ENCODE results near the gene LARGE1.

Gene LARGE1

GRCh38 chr22:33717694-33718396 is 202.4 kb downstream of the LARGE1 start:
- Histone ChIP-seq H3K4me3 (ENCODE audit: low read length, poor library complexity, severe bottlenecking) (no peak overlapping the region), H4K20me1 (ENCODE audit: insufficient read depth, low read length, poor library complexity, severe bottlenecking) (no peaks in the 10 kb centered on the region), H3K9me2 (replicated peaks; ENCODE audit: low read depth, low read length) (no peaks in the 10 kb centered on the region), H3K9me3 (ENCODE audit: insufficient read depth, low read depth, low read length) (no peaks in the 10 kb centered on the region; the same call in 1 of the 2 replicates), H3K36me3 (ENCODE audit: insufficient read depth, low read length) (no peaks in the 10 kb centered on the region), H3F3A (ENCODE audit: low read depth) (no peaks in the 10 kb centered on the region), H3K79me2 (ENCODE audit: insufficient read depth, low read length) (no peaks in the 10 kb centered on the region), H3K4me1 (ENCODE audit: insufficient read depth, low read length, poor library complexity, severe bottlenecking) (no peaks in the 10 kb centered on the region), H3K27me3 (ENCODE audit: insufficient read depth, low read length, poor library complexity, severe bottlenecking) (no peaks in the 10 kb centered on the region), H3K9ac (ENCODE audit: low read depth, low read length, poor library complexity, severe bottlenecking) (no peak overlapping the region), H3K4me2 (ENCODE audit: low read depth, low read length, poor library complexity, severe bottlenecking) (no peak overlapping the region), H2AFZ (ENCODE audit: low read length) (no peak overlapping the region)
- no peak for TF ChIP-seq CTCF (conservative IDR thresholded peaks at IDR 0.05; ENCODE audit: low read length)
- TF ChIP-seq EZH2phosphoT487 (IDR thresholded peaks at IDR 0.05; ENCODE audit: borderline replicate concordance) = no peak

GRCh38 chr22:33715237-33715985 is 204.9 kb downstream of the LARGE1 start:
- H3K9me3 ChIP-seq (ENCODE audit: insufficient read depth, low read depth, low read length) = no peaks in the 10 kb centered on the region; the same call in 1 of the 2 replicates
- no peak for TF ChIP-seq EZH2phosphoT487 (IDR thresholded peaks at IDR 0.05; ENCODE audit: borderline replicate concordance)
- no peak for TF ChIP-seq CTCF (conservative IDR thresholded peaks at IDR 0.05; ENCODE audit: low read length)
- H3K36me3 ChIP-seq (ENCODE audit: insufficient read depth, low read length) = no peaks in the 10 kb centered on the region
- no peaks in the 10 kb centered on the region for H3K4me1 ChIP-seq (ENCODE audit: insufficient read depth, low read length, poor library complexity, severe bottlenecking)
- no peaks in the 10 kb centered on the region for H3K27me3 ChIP-seq (ENCODE audit: insufficient read depth, low read length, poor library complexity, severe bottlenecking)
- H3K79me2 ChIP-seq (ENCODE audit: insufficient read depth, low read length) = no peaks in the 10 kb centered on the region
- no peaks in the 10 kb centered on the region for H3F3A ChIP-seq (ENCODE audit: low read depth)
- no peak overlapping the region for H3K4me3 ChIP-seq (ENCODE audit: low read length, poor library complexity, severe bottlenecking)
- H4K20me1 ChIP-seq (ENCODE audit: insufficient read depth, low read length, poor library complexity, severe bottlenecking) = no peaks in the 10 kb centered on the region
- H3K4me2 ChIP-seq (ENCODE audit: low read depth, low read length, poor library complexity, severe bottlenecking) = no peak overlapping the region
- no peak overlapping the region for H3K9ac ChIP-seq (ENCODE audit: low read depth, low read length, poor library complexity, severe bottlenecking)
- no peak overlapping the region for H2AFZ ChIP-seq (ENCODE audit: low read length)
- H3K9me2 ChIP-seq (replicated peaks; ENCODE audit: low read depth, low read length) = no peaks in the 10 kb centered on the region

- Histone ChIP-seq H3K79me2 (ENCODE audit: insufficient read depth, low read length) (no peaks in the 10 kb centered on the region), H3F3A (ENCODE audit: low read depth) (no peaks in the 10 kb centered on the region), H3K9ac (ENCODE audit: low read depth, low read length, poor library complexity, severe bottlenecking) (no peak overlapping the region), H3K9me2 (replicated peaks; ENCODE audit: low read depth, low read length) (no peaks in the 10 kb centered on the region), H3K4me2 (ENCODE audit: low read depth, low read length, poor library complexity, severe bottlenecking) (no peak overlapping the region), H3K27me3 (ENCODE audit: insufficient read depth, low read length, poor library complexity, severe bottlenecking) (no peaks in the 10 kb centered on the region), H3K4me3 (ENCODE audit: low read length, poor library complexity, severe bottlenecking) (no peak overlapping the region), H4K20me1 (ENCODE audit: insufficient read depth, low read length, poor library complexity, severe bottlenecking) (no peaks in the 10 kb centered on the region), H3K4me1 (ENCODE audit: insufficient read depth, low read length, poor library complexity, severe bottlenecking) (no peaks in the 10 kb centered on the region), H3K9me3 (ENCODE audit: insufficient read depth, low read depth, low read length) (peaks cover 10% of the 10 kb centered on the region; the same call in 1 of the 2 replicates), H2AFZ (ENCODE audit: low read length) (no peak overlapping the region), H3K36me3 (ENCODE audit: insufficient read depth, low read length) (no peaks in the 10 kb centered on the region)
- TF ChIP-seq CTCF (conservative IDR thresholded peaks at IDR 0.05; ENCODE audit: low read length) (no peak), EZH2phosphoT487 (IDR thresholded peaks at IDR 0.05; ENCODE audit: borderline replicate concordance) (no peak)
Observed at GRCh38 chr22:33710326-33710725, 209.9 kb downstream of the LARGE1 start.
